Right lobe of liver (tissue), 6 donors: ENCODE data around the gene LLPH. TPM values are rescaled to one million over a fixed set of nuclear protein-coding genes. Genes with fewer than 3 reads are reported as not detected.

Experiments
- ATAC-seq, 4 donors: fragments of 200-7000 bp; cut with Tn5 transposase; one replicate each; pipeline ENCODE4 v1.9.1; 2020; ENCODE audit warnings: mild to moderate bottlenecking in 4 of 4, moderate library complexity in 4 of 4
- DNase-seq, 3 donors: peaks; one replicate each; pipeline ENCODE4 v3.0.0-alpha.2; 2020
- H3K27ac ChIP-seq, 3 donors: fragments of 200-600 bp; one replicate each; pipeline ENCODE4 v1.8.0; 2022
- H3K27me3 ChIP-seq, 2 donors: fragments of 200-600 bp; one replicate each; pipeline ENCODE4 v1.8.0; 2022
- H3K36me3 ChIP-seq, 4 donors: fragments of 200-600 bp; sonication (generic) in 1 of 4; one replicate each; pipeline versions ENCODE4 v1.5.1 to v1.8.0; 2017 to 2022; ENCODE audit warnings: control low read depth in 1 of 4
- H3K4me1 ChIP-seq, 4 donors: fragments of 200-600 bp; sonication (generic) in 1 of 4; one replicate each; pipeline versions ENCODE4 v1.5.1 to v1.8.0; 2017 to 2022; ENCODE audit warnings: control low read depth in 1 of 4
- H3K4me3 ChIP-seq, 3 donors: fragments of 200-600 bp; one replicate each; pipeline ENCODE4 v1.8.0; 2022
- H3K9me3 ChIP-seq, 4 donors: fragments of 200-600 bp; sonication (generic) in 1 of 4; one replicate each; pipeline versions ENCODE4 v1.5.1 to v1.8.0; 2017 to 2022; ENCODE audit warnings: control low read depth in 1 of 4
- POLR2A ChIP-seq: fragments of 450-650 bp; IDR thresholded peaks from one replicate; pipeline ENCODE4 v1.6.1; 2017; ENCODE audit warnings: antibody characterized with exemption, mild to moderate bottlenecking
- WGBS: methylation state at CpG from one replicate; pipeline ENCODE4 v1.1.6; 2018; ENCODE audit warnings: low coverage, low lambda C conversion rate; ENCODE audit not compliant: insufficient coverage; ENCODE audit errors: missing lambda C conversion rate; 5-methylcytosine and 5-hydroxymethylcytosine counted together
- intact Hi-C, 2 donors: fragments of 100-400 bp; cut with DNase I; formaldehyde crosslinking; loops; one replicate each; pipeline versions ENCODE4 v1.11.2 to v1.14.1; 2022
- total RNA-seq, 6 experiments: library from RNA; depleted of rRNA in 2 of 6; stranded (reverse); fragments of >200 nt in 2 of 6; fragmentation: NEBNext Ultra II Directional in 3 of 6; extraction: Animal tissue kit (Norgen Biotek cat#: 25700) in 3 of 6; gene quantifications; one replicate each; pipeline versions ENCODE4 v1.1.0 to v1.2.4, GENCODE V29; 2016 to 2023
- TF ChIP-seq, protein P1 (sequence below), 4 donors: fragments of 200-600 bp in 3 of 4; fragments of 450-650 bp in 1 of 4; IDR thresholded peaks; one replicate each; pipeline versions ENCODE4 v1.5.1 to v1.8.0; 2016 to 2022; ENCODE audit warnings: antibody characterized with exemption in 4 of 4, mild to moderate bottlenecking in 2 of 4
- donor health status: DM: no; HTN: yes; CAD: no.
- donor health status: DM: no; HTN: no; CAD: no.
- donor health status: DM: no; HTN: no; CAD: no.
- donor health status: DM: no; HTN: yes; CAD: no.
- donor health status: DM: no; HTN: yes; CAD: no.

LLPH gene
- total RNA-seq, 6 experiments from 2014 or later = 5.2 to 13.0 (median 7.8) TPM

DNA sequence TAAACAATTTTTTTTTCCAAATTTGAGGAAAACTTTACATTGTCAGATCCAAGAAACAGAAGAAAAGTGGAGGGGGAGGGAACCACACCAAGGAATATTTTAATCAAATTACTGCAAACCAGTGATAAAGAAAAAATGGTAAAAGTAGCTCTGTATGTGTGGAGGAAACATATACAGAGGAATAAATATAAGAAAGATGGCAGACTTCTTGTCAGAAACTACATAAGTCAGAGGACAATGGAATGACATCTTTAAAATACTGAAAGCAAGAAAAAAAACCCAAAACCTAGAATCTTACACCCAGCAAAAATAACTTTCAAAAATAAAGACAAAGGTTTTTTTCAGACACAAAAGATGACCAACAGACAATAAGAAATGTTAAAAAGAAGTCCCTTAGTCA, 10.2 kb upstream of the LLPH start:
- intact Hi-C loops = no loop called here
- Histone ChIP-seq H3K27ac (no peak overlapping the region), H3K4me3 (no peak overlapping the region), H3K9me3 (peaks cover 0 to 11% (median 0%) of the 10 kb centered on the region in 4 donors), H3K36me3 (peaks cover 0 to 17% (median 9%) of the 10 kb centered on the region in 4 donors), H3K4me1 (peaks cover 0 to 10% (median 3%) of the 10 kb centered on the region in 4 donors), H3K27me3 (no peaks in the 10 kb centered on the region)
- no peak for ATAC-seq
- TF ChIP-seq, protein P1, sequence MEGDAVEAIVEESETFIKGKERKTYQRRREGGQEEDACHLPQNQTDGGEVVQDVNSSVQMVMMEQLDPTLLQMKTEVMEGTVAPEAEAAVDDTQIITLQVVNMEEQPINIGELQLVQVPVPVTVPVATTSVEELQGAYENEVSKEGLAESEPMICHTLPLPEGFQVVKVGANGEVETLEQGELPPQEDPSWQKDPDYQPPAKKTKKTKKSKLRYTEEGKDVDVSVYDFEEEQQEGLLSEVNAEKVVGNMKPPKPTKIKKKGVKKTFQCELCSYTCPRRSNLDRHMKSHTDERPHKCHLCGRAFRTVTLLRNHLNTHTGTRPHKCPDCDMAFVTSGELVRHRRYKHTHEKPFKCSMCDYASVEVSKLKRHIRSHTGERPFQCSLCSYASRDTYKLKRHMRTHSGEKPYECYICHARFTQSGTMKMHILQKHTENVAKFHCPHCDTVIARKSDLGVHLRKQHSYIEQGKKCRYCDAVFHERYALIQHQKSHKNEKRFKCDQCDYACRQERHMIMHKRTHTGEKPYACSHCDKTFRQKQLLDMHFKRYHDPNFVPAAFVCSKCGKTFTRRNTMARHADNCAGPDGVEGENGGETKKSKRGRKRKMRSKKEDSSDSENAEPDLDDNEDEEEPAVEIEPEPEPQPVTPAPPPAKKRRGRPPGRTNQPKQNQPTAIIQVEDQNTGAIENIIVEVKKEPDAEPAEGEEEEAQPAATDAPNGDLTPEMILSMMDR (IDR thresholded peaks at IDR 0.05) = no peak
- no peak for DNase-seq

DNA sequence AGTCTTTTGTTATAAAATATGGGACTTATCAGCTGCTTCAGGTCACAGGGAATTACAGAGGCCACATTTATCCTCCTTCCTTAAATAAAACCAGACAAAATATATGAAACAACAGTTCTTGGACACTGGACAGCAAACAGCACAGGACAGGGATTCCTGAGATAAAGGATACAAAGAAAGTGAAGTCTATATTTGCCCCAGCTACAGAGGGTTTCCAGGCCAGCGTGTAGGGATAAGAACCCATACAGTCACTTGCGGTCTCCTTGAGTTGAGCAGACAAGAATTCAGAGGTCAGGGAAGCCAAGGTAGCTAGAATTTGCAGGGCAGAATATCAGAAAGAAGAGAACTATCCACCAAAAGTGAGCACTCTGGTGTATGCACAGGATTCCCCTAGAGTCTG, 8.8 kb upstream of the LLPH start:
- Histone ChIP-seq H3K4me1 (peaks cover 0 to 1% (median 0%) of the 10 kb centered on the region in 4 donors), H3K36me3 (peaks cover 0 to 17% (median 9%) of the 10 kb centered on the region in 4 donors), H3K27me3 (no peaks in the 10 kb centered on the region), H3K27ac (no peak overlapping the region), H3K9me3 (peaks cover 0 to 11% (median 0%) of the 10 kb centered on the region in 4 donors), H3K4me3 (no peak overlapping the region)
- TF ChIP-seq POLR2A = no peak
- TF ChIP-seq, protein P1 (IDR thresholded peaks at IDR 0.05) = no peak
- no peak for DNase-seq
- no peak for ATAC-seq
- 96% methylated on average over 2 of the region's 2 CpGs for WGBS
- intact Hi-C loops = no loop called here

DNA sequence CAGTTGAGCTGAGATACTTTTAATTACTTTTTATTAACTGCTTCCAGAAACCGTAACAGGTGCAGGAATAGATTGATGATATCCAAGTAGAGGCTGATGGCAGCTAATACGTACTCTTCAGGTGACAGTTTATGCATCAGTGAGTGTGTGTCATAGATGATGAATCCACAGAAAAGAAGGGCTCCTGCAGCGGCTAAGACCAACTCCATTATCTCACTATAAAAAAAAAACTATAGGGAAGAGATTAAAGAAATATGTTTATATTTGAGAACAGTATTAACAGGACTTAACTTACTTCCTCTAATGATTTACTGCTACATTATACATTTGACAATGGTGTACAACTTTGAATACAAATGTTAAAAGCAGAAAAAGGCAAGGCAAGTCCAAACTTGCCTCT, 7.4 kb upstream of the LLPH start:
- Histone ChIP-seq H3K4me3 (no peak overlapping the region), H3K27me3 (no peaks in the 10 kb centered on the region), H3K36me3 (peaks cover 0 to 17% (median 9%) of the 10 kb centered on the region in 4 donors), H3K4me1 (no peaks in the 10 kb centered on the region), H3K27ac (no peak overlapping the region), H3K9me3 (peaks cover 0 to 11% (median 0%) of the 10 kb centered on the region in 4 donors)
- ATAC-seq (no peak), DNase-seq (no peak)
- no peak for TF ChIP-seq POLR2A
- TF ChIP-seq, protein P1 (IDR thresholded peaks at IDR 0.05) = no peak
- WGBS = 97% methylated on average over 3 of the region's 3 CpGs
- intact Hi-C loops = no loop called here

DNA sequence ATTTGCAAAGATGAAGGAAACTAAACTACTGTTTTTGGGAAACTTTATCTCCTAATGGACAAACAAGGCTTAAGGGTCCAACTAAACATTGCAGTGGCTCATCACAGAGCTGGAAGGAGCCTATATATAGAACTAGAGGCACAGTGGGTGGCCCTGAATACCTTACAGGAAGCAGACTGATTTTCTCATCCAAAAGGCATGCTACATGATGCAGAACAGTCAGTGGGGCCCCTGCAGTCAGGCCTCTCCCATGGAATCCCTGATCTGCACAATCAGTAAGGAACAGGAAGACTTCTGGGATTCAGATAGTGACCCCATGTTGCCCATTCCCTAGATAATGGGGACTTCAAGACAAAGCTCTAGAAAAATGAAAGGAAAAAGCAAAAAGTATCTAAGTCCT, 1.9 kb upstream of the LLPH start:
- no peak for DNase-seq
- Histone ChIP-seq H3K9me3 (no peaks in the 10 kb centered on the region), H3K4me1 (peaks cover 0 to 15% (median 3%) of the 10 kb centered on the region in 4 donors), H3K36me3 (peaks cover 2 to 15% (median 5%) of the 10 kb centered on the region in 4 donors), H3K27ac (no peak overlapping the region), H3K27me3 (no peaks in the 10 kb centered on the region), H3K4me3 (no peak overlapping the region)
- ATAC-seq = no peak
- intact Hi-C loops = no loop called here
- TF ChIP-seq POLR2A = no peak
- TF ChIP-seq, protein P1 (IDR thresholded peaks at IDR 0.05) = no peak
